Endodermal cell (in vitro differentiated cells): ENCODE measurements around the gene HACD1. TPM values are rescaled to one million over a fixed set of nuclear protein-coding genes. Genes with fewer than 3 reads are reported as not detected.

Experiments used
- DNase-seq: peaks from one replicate; pipeline ENCODE4 v3.0.0-alpha.2; 2017
- H3K27ac ChIP-seq: 2 replicates; pipeline ENCODE4 v1.5.1; 2013; ENCODE audit warnings: mild to moderate bottlenecking, low read depth, low read length, moderate library complexity
- H3K27me3 ChIP-seq: 2 replicates; pipeline ENCODE4 v1.6.1; 2013; ENCODE audit warnings: mild to moderate bottlenecking, low read length, moderate library complexity; ENCODE audit not compliant: insufficient read depth, control insufficient read depth, poor library complexity, severe bottlenecking
- H3K36me3 ChIP-seq: 2 replicates; pipeline ENCODE4 v1.7.0; 2013; ENCODE audit warnings: mild to moderate bottlenecking, low read length, moderate library complexity; ENCODE audit not compliant: control insufficient read depth, insufficient read depth
- H3K4me1 ChIP-seq: one replicate; pipeline ENCODE4 v1.7.0; 2013; ENCODE audit warnings: low read length; ENCODE audit not compliant: control insufficient read depth, insufficient read depth
- H3K4me3 ChIP-seq: 2 replicates; pipeline ENCODE4 v1.5.1; 2013; ENCODE audit warnings: mild to moderate bottlenecking, low read length, moderate library complexity
- H3K9ac ChIP-seq: 2 replicates; pipeline ENCODE4 v1.6.1; 2013; ENCODE audit warnings: mild to moderate bottlenecking, low read length, moderate library complexity; ENCODE audit not compliant: poor library complexity, severe bottlenecking; ENCODE audit errors: extremely low read depth
- H3K9me3 ChIP-seq: 2 replicates; pipeline ENCODE4 v1.6.1; 2013; ENCODE audit warnings: mild to moderate bottlenecking, low read length, moderate library complexity; ENCODE audit not compliant: control insufficient read depth
- H3K27ac Mint-ChIP-seq: 2 replicates; pipeline ENCODE4 v1.8.0; 2020; ENCODE audit warnings: mixed read lengths
- H3K27me3 Mint-ChIP-seq: 2 replicates; pipeline ENCODE4 v1.8.0; 2021; ENCODE audit warnings: mild to moderate bottlenecking, mixed read lengths; ENCODE audit not compliant: insufficient read depth
- H3K36me3 Mint-ChIP-seq: 2 replicates; pipeline ENCODE4 v1.8.0; 2020; ENCODE audit warnings: low read depth, mixed read lengths
- H3K4me1 Mint-ChIP-seq: 2 replicates; pipeline ENCODE4 v1.8.0; 2020; ENCODE audit warnings: mixed read lengths
- H3K4me3 Mint-ChIP-seq: 2 replicates; pipeline ENCODE4 v1.8.0; 2020; ENCODE audit warnings: mild to moderate bottlenecking, moderate library complexity, mixed read lengths
- H3K9me3 Mint-ChIP-seq: 2 replicates; pipeline ENCODE4 v1.8.0; 2020; ENCODE audit warnings: mild to moderate bottlenecking, mixed read lengths
- WGBS, 2 experiments: methylation state at CpG; one replicate each; pipeline versions ENCODE4 v1.1.5 to v1.1.7; 2013; ENCODE audit warnings: missing lambda C conversion rate in 2 of 2, mixed read lengths in 1 of 2; ENCODE audit not compliant: insufficient coverage in 1 of 2, insufficient read length in 1 of 2; 5-methylcytosine and 5-hydroxymethylcytosine counted together
- total RNA-seq, 2 donors: library from RNA; stranded (reverse); fragmentation: NEBNext Ultra II Directional in 1 of 2; extraction: Animal tissue kit (Norgen Biotek cat#: 25700) in 1 of 2; gene quantifications; 2 replicates in 1 of 2; 3 replicates in 1 of 2; pipeline ENCODE4 v1.2.1, GENCODE V29; 2021
- TF ChIP-seq, protein P1 (sequence below): fragments of 200-600 bp; sonication (generic); conservative IDR thresholded peaks from 2 replicates; pipeline ENCODE4 v1.5.0; 2021; ENCODE audit warnings: antibody characterized with exemption, mild to moderate bottlenecking

The HACD1 gene
- total RNA-seq, 2 donors from 2014 or later, result 25.6 to 34.1 TPM

DNA sequence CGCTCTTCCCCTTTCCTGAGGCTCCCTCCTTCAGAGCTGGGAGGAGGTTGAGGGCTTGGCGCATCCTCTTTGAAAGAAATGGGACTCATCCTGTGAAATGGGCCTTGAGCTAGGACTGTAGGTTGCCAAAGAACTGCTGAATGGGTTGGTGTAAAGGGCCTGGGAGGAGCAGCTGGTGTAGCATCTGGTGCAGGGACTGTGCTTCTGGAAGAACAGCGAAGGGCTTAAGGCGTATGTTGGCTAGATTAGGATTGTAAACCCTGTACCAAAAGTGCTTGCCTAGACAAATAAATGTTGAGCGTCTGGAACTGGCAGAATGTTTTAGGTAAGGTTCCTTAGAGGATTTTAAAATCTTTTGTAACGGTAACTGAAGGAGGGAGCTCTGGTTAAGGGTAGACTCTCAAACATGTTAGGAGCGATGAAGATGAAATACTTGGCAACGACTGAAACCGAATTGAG is 27.3 kb upstream of the HACD1 start:
- Mint-ChIP-seq H3K27ac (peak overlapping the region; percentile 100), H3K4me3 (peak overlapping the region; percentile 99), H3K4me1 (peaks cover 20% of the 10 kb centered on the region), H3K36me3 (peaks cover 20% of the 10 kb centered on the region), H3K9me3 (peaks cover 2% of the 10 kb centered on the region), H3K27me3 (no peaks in the 10 kb centered on the region)
- H3K27me3 ChIP-seq, result no peaks in the 10 kb centered on the region
- H3K27ac ChIP-seq, result peak overlapping the region; percentile 100
- 2 to 6% methylated on average over 7 to 9 of the region's 9 CpGs for whole genome bisulfite sequencing, 2 experiments
- H3K9me3 ChIP-seq, result peaks cover 7% of the 10 kb centered on the region
- H3K36me3 ChIP-seq, result peaks cover 17% of the 10 kb centered on the region
- H3K9ac ChIP-seq, result peak overlapping the region; percentile 96
- no peak for DNase-seq
- peak overlapping the region; percentile 93 for H3K4me3 ChIP-seq
- no peaks in the 10 kb centered on the region for H3K4me1 ChIP-seq
- TF ChIP-seq, protein P1, sequence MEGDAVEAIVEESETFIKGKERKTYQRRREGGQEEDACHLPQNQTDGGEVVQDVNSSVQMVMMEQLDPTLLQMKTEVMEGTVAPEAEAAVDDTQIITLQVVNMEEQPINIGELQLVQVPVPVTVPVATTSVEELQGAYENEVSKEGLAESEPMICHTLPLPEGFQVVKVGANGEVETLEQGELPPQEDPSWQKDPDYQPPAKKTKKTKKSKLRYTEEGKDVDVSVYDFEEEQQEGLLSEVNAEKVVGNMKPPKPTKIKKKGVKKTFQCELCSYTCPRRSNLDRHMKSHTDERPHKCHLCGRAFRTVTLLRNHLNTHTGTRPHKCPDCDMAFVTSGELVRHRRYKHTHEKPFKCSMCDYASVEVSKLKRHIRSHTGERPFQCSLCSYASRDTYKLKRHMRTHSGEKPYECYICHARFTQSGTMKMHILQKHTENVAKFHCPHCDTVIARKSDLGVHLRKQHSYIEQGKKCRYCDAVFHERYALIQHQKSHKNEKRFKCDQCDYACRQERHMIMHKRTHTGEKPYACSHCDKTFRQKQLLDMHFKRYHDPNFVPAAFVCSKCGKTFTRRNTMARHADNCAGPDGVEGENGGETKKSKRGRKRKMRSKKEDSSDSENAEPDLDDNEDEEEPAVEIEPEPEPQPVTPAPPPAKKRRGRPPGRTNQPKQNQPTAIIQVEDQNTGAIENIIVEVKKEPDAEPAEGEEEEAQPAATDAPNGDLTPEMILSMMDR, result no peak

DNA sequence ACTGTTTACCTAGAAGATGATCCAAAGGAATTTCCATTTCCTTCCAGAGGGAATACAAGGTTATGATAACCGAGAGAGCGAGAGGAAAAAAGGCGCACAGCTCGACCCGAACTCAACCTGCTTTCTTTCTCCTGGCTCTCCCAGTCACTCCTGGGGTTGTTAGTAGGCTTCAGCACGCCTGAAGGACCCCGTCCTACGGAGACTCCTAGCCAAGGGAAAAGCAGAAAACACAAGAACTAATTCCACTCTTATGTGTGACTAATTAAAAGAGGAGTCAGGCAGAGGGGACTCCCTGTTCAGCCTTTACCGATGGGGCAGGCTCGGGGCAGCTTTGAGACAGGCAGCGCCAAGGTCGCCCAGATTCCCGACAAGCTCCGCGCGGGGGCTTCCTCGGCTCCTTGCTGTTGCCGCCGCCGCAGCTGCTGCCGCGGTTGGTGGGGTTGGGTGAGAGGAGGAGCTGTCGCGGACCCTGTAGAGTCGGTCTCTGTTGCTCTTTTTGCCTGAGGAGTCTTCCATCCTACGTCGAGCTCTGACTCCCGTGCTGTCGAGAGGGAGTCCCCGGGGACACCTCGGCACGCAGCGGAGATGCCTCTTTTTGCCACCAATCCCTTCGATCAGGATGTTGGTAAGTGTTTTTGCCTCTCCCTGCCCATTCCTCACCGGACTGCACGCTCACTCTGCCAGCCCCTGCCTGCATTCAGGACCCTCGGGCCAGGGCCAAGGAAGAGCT is 26.7 kb upstream of the HACD1 start, which contains the start of gene STAM:
STAM (plus strand) TSS at position 397 of the 730 bp plus-strand sequence; CDS start at position 586, 189 bp downstream.
- H3K36me3 ChIP-seq, result peaks cover 15% of the 10 kb centered on the region
- Mint-ChIP-seq H3K27ac (peak within 1 kb of the TSS; percentile 100), H3K36me3 (peaks cover 18% of the 10 kb centered on the region), H3K9me3 (peaks cover 2% of the 10 kb centered on the region), H3K4me3 (peak within 1 kb of the TSS; percentile 99), H3K4me1 (peaks cover 20% of the 10 kb centered on the region), H3K27me3 (no peaks in the 10 kb centered on the region)
- peak within 1 kb of the TSS; percentile 100 for H3K27ac ChIP-seq
- no peaks in the 10 kb centered on the region for H3K4me1 ChIP-seq
- H3K9ac ChIP-seq, result peak within 1 kb of the TSS; percentile 96
- 0% methylated on average over 8 to 37 of the region's 37 CpGs for WGBS, 2 experiments
- H3K9me3 ChIP-seq, result peaks cover 7% of the 10 kb centered on the region
- peak; percentile 95 for DNase-seq
- H3K27me3 ChIP-seq, result no peaks in the 10 kb centered on the region
- TF ChIP-seq, protein P1, result no peak
- H3K4me3 ChIP-seq, result peak within 1 kb of the TSS; percentile 93

DNA sequence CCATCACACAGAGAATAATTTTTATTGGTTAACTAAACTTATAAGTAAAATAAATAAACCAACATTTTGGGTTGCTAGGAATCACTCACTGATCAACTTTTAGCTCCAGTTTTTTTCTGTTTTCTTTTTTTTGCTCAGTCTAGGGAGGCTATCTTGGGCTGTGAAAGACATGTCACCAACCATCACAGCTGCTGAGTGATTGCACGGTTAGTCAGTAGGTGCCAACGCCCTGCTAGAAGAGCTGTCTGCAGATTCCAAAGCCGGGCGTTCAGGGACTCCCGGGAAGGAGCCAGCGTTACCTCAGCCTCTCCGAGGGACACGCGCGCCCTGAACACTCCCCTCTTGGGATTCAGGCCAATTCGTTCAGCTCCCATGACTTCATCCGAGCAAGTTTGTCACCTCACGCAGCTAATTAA is 26.2 kb upstream of the HACD1 start:
- H3K9ac ChIP-seq, result peak overlapping the region; percentile 96
- no peaks in the 10 kb centered on the region for H3K27me3 Mint-ChIP-seq
- peak overlapping the region; percentile 100 for H3K27ac ChIP-seq
- H3K4me1 ChIP-seq, result no peaks in the 10 kb centered on the region
- DNase-seq, result no peak
- H3K4me1 Mint-ChIP-seq, result peaks cover 20% of the 10 kb centered on the region
- TF ChIP-seq, protein P1, result no peak
- peaks cover 7% of the 10 kb centered on the region for H3K9me3 ChIP-seq
- H3K9me3 Mint-ChIP-seq, result peaks cover 2% of the 10 kb centered on the region
- WGBS, 2 experiments, result 0% methylated on average over 1 to 13 of the region's 13 CpGs
- peaks cover 12% of the 10 kb centered on the region for H3K36me3 Mint-ChIP-seq
- peak overlapping the region; percentile 99 for H3K4me3 Mint-ChIP-seq
- peak overlapping the region; percentile 100 for H3K27ac Mint-ChIP-seq
- H3K36me3 ChIP-seq, result peaks cover 13% of the 10 kb centered on the region
- no peaks in the 10 kb centered on the region for H3K27me3 ChIP-seq
- H3K4me3 ChIP-seq, result peak overlapping the region; percentile 93
